ENCODE data around the gene DARS1. TPM values are rescaled to one million over a fixed set of nuclear protein-coding genes. Genes with fewer than 3 reads are reported as not detected.

The DARS1 gene
- polyA plus RNA-seq, 1 of the 3 experiments (the other 2 are of a cell fraction), result 52.2 TPM

- POLR2A ChIA-PET, result no interaction called here
- Histone ChIP-seq H3K79me2 (ENCODE audit: insufficient read depth) (no peaks in the 10 kb centered on the region), H3K4me3 (ENCODE audit: low read depth in 2 of 2, low read length in 1 of 2) (no peak overlapping the region), H3K27me3 (ENCODE audit: insufficient read depth) (no peaks in the 10 kb centered on the region; the same call in 1 of the 2 replicates), H3K36me3 (replicated peaks in 1 of 2; ENCODE audit: control insufficient read depth in 1 of 2, insufficient read depth in 2 of 2, low read length in 1 of 2) (no peaks in the 10 kb centered on the region), H3K27ac (ENCODE audit: low read depth in 2 of 2, low read length in 1 of 2) (peak overlapping the region in 1 of 2 experiments; percentile 73; a peak in 1 of 4 replicates), H3K9me3 (no peaks in the 10 kb centered on the region), H4K20me1 (ENCODE audit: insufficient read depth) (no peaks in the 10 kb centered on the region), H3K4me2 (no peak overlapping the region), H3F3A (replicated peaks; ENCODE audit: insufficient read depth) (no peaks in the 10 kb centered on the region), H3K4me1 (ENCODE audit: control insufficient read depth in 1 of 2, insufficient read depth in 2 of 2, low read depth in 1 of 2, low read length in 1 of 2) (peaks cover 0 to 2% of the 10 kb centered on the region in 2 experiments; a peak in 2 of 4 replicates), H2AFZ (ENCODE audit: low read depth) (no peak overlapping the region), H3K9ac (no peak overlapping the region), H3K9me2 (no peaks in the 10 kb centered on the region)
- 0% methylated on average over 1 of the region's 1 CpG for WGBS (ENCODE audit: low lambda C conversion rate)
- DNase-seq, result peak; percentile 54
- TF ChIP-seq, protein P1, sequence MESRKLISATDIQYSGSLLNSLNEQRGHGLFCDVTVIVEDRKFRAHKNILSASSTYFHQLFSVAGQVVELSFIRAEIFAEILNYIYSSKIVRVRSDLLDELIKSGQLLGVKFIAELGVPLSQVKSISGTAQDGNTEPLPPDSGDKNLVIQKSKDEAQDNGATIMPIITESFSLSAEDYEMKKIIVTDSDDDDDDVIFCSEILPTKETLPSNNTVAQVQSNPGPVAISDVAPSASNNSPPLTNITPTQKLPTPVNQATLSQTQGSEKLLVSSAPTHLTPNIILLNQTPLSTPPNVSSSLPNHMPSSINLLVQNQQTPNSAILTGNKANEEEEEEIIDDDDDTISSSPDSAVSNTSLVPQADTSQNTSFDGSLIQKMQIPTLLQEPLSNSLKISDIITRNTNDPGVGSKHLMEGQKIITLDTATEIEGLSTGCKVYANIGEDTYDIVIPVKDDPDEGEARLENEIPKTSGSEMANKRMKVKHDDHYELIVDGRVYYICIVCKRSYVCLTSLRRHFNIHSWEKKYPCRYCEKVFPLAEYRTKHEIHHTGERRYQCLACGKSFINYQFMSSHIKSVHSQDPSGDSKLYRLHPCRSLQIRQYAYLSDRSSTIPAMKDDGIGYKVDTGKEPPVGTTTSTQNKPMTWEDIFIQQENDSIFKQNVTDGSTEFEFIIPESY (IDR thresholded peaks at IDR 0.05; ENCODE audit: borderline replicate concordance, low read depth), result no peak
- TF ChIP-seq NRF1 (IDR thresholded peaks at IDR 0.05; ENCODE audit: low read depth, low read length), result no peak
- TF ChIP-seq, protein P2, sequence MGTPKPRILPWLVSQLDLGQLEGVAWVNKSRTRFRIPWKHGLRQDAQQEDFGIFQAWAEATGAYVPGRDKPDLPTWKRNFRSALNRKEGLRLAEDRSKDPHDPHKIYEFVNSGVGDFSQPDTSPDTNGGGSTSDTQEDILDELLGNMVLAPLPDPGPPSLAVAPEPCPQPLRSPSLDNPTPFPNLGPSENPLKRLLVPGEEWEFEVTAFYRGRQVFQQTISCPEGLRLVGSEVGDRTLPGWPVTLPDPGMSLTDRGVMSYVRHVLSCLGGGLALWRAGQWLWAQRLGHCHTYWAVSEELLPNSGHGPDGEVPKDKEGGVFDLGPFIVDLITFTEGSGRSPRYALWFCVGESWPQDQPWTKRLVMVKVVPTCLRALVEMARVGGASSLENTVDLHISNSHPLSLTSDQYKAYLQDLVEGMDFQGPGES (IDR thresholded peaks at IDR 0.05; ENCODE audit: low read depth, low read length), result no peak
- no peak for TF ChIP-seq RXRA (IDR thresholded peaks at IDR 0.05; ENCODE audit: borderline replicate concordance, low read depth)
- no peak for TF ChIP-seq EZH2phosphoT487 (IDR thresholded peaks at IDR 0.05; ENCODE audit: borderline replicate concordance, low read depth)
- TF ChIP-seq TEAD4 (IDR thresholded peaks at IDR 0.05; ENCODE audit: borderline replicate concordance, insufficient read depth), result no peak
- no peak for TF ChIP-seq USF1 (IDR thresholded peaks at IDR 0.05; ENCODE audit: borderline replicate concordance, low read depth)
- TF ChIP-seq CHD2 (IDR thresholded peaks at IDR 0.05; ENCODE audit: low read length, partially characterized antibody), result peak; percentile 17
- no peak for TF ChIP-seq POLR2AphosphoS5 (IDR thresholded peaks at IDR 0.05; ENCODE audit: low read depth, low read length)
- TF ChIP-seq TCF12 (IDR thresholded peaks at IDR 0.05), result no peak
- no peak for TF ChIP-seq GABPA (IDR thresholded peaks at IDR 0.05; ENCODE audit: low read depth)
- TF ChIP-seq RCOR1 (IDR thresholded peaks at IDR 0.05; ENCODE audit: low read length), result no peak
- TF ChIP-seq EP300 (IDR thresholded peaks at IDR 0.05; ENCODE audit: borderline replicate concordance in 1 of 2, low read depth in 1 of 2, low read length in 1 of 2), result peak in 1 of 2 experiments; percentile 68; a peak in 1 of 4 replicates
- no peak for TF ChIP-seq ELF1 (IDR thresholded peaks at IDR 0.05)
- TF ChIP-seq GATA2 (CRISPR knock-in tag; IDR thresholded peaks at IDR 0.05), result peak; percentile 60
- CTCF ChIA-PET, result interaction anchor here (0.7 to 4.8 kb wide), 7 partner anchors 10 to 363 kb away, joined by 3 to 17 read pairs (median 4); no protein-coding TSS in a partner anchor
Observed at GRCh38 chr2:136015699-136016098, 30.3 kb upstream of the DARS1 start.

Measured in SK-N-SH (cell line).